ENCODE data around the gene GLIS1.

DNA sequence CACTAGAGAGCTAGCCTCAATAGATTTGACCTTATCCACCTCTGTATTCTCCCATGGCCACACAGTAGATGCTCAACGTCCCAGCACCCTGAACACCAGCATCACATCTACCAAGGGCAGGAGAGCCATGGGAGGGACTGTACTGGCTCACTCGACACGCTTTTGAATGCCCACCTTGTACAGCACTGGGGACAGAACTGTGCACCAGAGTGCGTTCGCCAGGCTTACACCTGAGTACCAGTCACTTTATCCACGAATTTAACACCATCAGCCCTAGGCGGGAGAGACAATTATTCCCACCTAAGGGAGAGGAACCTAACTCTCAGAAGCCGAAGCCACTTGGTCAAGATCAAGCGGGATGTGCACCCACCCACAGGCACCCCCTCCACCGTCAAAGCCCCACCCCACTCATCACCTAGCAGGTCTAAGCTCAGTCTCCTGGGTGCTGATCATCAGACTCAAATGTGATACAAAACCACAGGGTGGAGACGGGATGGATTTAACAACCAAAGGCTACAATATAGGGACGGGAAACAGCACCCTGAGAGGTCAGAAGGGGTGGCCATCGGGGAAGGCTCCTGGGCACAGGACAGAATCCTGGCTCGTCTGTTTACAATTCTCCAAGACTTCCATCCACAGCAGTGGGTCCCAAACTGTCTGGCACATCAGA lies 110.5 kb downstream of the GLIS1 start:
- TF ChIP-seq POLR2AphosphoS5 (IDR thresholded peaks at IDR 0.05; ENCODE audit: borderline replicate concordance, low read depth, low read length) (no peak), EZH2 (IDR thresholded peaks at IDR 0.05) (no peak), FOXP2 (optimal IDR thresholded peaks at IDR 0.05; ENCODE audit: control extremely low read depth, extremely low read length, insufficient read depth) (no peak)

Data from SK-N-MC (cell line).